SK-N-SH (cell line): ENCODE measurements around the gene GPR39. TPM values are rescaled to one million over a fixed set of nuclear protein-coding genes. Genes with fewer than 3 reads are reported as not detected.

Source experiments
- CTCF ChIA-PET: fragments of 300-600, 350-600 bp; formaldehyde crosslinking; extraction: SDS; loops from one replicate; lab custom pipeline; 2021; lab: Yijun Ruan, JAX
- POLR2A ChIA-PET: fragments of 350-600 bp; sonication (Branson Sonifier 250); formaldehyde crosslinking; extraction: SDS; loops from one replicate; lab custom pipeline; 2020; ENCODE audit warnings: antibody characterized with exemption, inconsistent platforms; lab: Yijun Ruan, JAX
- DNase-seq: peaks from one replicate; pipeline ENCODE4 v3.0.0; 2012
- H2AFZ ChIP-seq: fragments of 200-600 bp; sonication (generic); 2 replicates; pipeline ENCODE4 v1.8.1; 2016; ENCODE audit warnings: antibody characterized with exemption, mild to moderate bottlenecking, low read depth
- H3F3A ChIP-seq: fragments of 200-600 bp; sonication (generic); replicated peaks from 2 replicates; pipeline ENCODE3; 2016; ENCODE audit warnings: antibody characterized with exemption, mild to moderate bottlenecking; ENCODE audit not compliant: insufficient read depth
- H3K27ac ChIP-seq, 2 experiments: fragments of 200-500 bp in 1 of 2; fragments of 200-600 bp in 1 of 2; sonication (Bioruptor generic) in 1 of 2; sonication (generic), shearing (Covaris generic) in 1 of 2; 2 replicates each; pipeline versions ENCODE4 v1.5.1 to v1.6.1; 2014 to 2016; ENCODE audit warnings: low read depth in 2 of 2, inconsistent platforms in 1 of 2, low read length in 1 of 2, mild to moderate bottlenecking in 1 of 2, mixed read lengths in 1 of 2
- H3K27me3 ChIP-seq: fragments of 200-600 bp; sonication (generic), shearing (Covaris generic); 2 replicates; pipeline ENCODE4 v1.6.1; 2016; ENCODE audit warnings: mixed run types; ENCODE audit not compliant: insufficient read depth
- H3K36me3 ChIP-seq, 2 experiments: fragments of 200-500 bp in 1 of 2; fragments of 200-600 bp in 1 of 2; sonication (Bioruptor generic) in 1 of 2; sonication (generic) in 1 of 2; replicated peaks in 1 of 2; 2 replicates each; pipeline versions ENCODE3 to v1.5.1; 2014 to 2016; ENCODE audit warnings: low read length in 1 of 2, mild to moderate bottlenecking in 1 of 2; ENCODE audit not compliant: insufficient read depth in 2 of 2, control insufficient read depth in 1 of 2
- H3K4me1 ChIP-seq, 2 experiments: fragments of 200-500 bp in 1 of 2; fragments of 200-600 bp in 1 of 2; sonication (Bioruptor generic) in 1 of 2; sonication (generic), shearing (Covaris generic) in 1 of 2; 2 replicates each; pipeline versions ENCODE4 v1.5.1 to v1.6.1; 2014 to 2016; ENCODE audit warnings: low read depth in 1 of 2, low read length in 1 of 2, mixed run types in 1 of 2; ENCODE audit not compliant: insufficient read depth in 2 of 2, control insufficient read depth in 1 of 2
- H3K4me2 ChIP-seq: fragments of 200-600 bp; sonication (generic), shearing (Covaris generic); 2 replicates; pipeline ENCODE4 v1.6.1; 2017; ENCODE audit warnings: mixed run types
- H3K4me3 ChIP-seq, 2 experiments: fragments of 200-500 bp in 1 of 2; fragments of 200-600 bp in 1 of 2; sonication (Bioruptor generic) in 1 of 2; sonication (generic), shearing (Covaris generic) in 1 of 2; 2 replicates each; pipeline versions ENCODE4 v1.5.1 to v1.8.1; 2014 to 2016; ENCODE audit warnings: low read depth in 2 of 2, inconsistent platforms in 1 of 2, low read length in 1 of 2, mild to moderate bottlenecking in 1 of 2, mixed read lengths in 1 of 2, moderate library complexity in 1 of 2
- H3K79me2 ChIP-seq: fragments of 200-600 bp; sonication (generic); 2 replicates; pipeline ENCODE4 v1.8.1; 2017; ENCODE audit warnings: mild to moderate bottlenecking; ENCODE audit not compliant: insufficient read depth
- H3K9ac ChIP-seq: fragments of 200-600 bp; sonication (generic); 2 replicates; pipeline ENCODE4 v1.6.1; 2017; ENCODE audit warnings: mixed run types
- H3K9me2 ChIP-seq: fragments of 200-600 bp; sonication (generic); 2 replicates; pipeline ENCODE4 v1.6.1; 2017; ENCODE audit warnings: mixed run types
- H3K9me3 ChIP-seq: fragments of 200-600 bp; sonication (generic); 2 replicates; pipeline ENCODE4 v1.6.1; 2017; ENCODE audit warnings: mixed run types, mild to moderate bottlenecking, moderate library complexity
- H4K20me1 ChIP-seq: fragments of 200-600 bp; sonication (generic); 2 replicates; pipeline ENCODE4 v1.6.1; 2017; ENCODE audit warnings: mild to moderate bottlenecking, mixed run types; ENCODE audit not compliant: insufficient read depth
- CTCF ChIP-seq: fragments of 200-600 bp; sonication (generic); IDR thresholded peaks from 2 replicates; pipeline ENCODE4 v1.6.1; 2017; ENCODE audit warnings: antibody characterized with exemption, mild to moderate bottlenecking, moderate library complexity
- EP300 ChIP-seq, 2 experiments: IDR thresholded peaks; 2 replicates each; pipeline versions ENCODE4 v1.4.0 to v1.6.1; 2012; ENCODE audit warnings: borderline replicate concordance in 1 of 2, low read depth in 1 of 2, low read length in 1 of 2
- EZH2phosphoT487 ChIP-seq: fragments of 200-600 bp; sonication (generic); IDR thresholded peaks from 2 replicates; pipeline ENCODE4 v1.6.1; 2017; ENCODE audit warnings: low read depth, mixed run types, mild to moderate bottlenecking, antibody characterized with exemption, moderate library complexity, borderline replicate concordance
- FOXJ3 ChIP-seq: sonication (generic); formaldehyde crosslinking; IDR thresholded peaks from 2 replicates; pipeline ENCODE4 v1.5.1; 2020; ENCODE audit warnings: mild to moderate bottlenecking, missing genetic modification reagents
- GABPA ChIP-seq: IDR thresholded peaks from 2 replicates; pipeline ENCODE4 v1.4.0; 2012; ENCODE audit warnings: low read depth, mild to moderate bottlenecking
- JUND ChIP-seq: IDR thresholded peaks from 2 replicates; pipeline ENCODE4 v1.4.0; 2012
- MXI1 ChIP-seq: IDR thresholded peaks from 2 replicates; pipeline ENCODE4 v1.6.1; 2012; ENCODE audit warnings: mild to moderate bottlenecking, low read depth, low read length, improper control_type of control experiment
- RAD21 ChIP-seq: IDR thresholded peaks from 2 replicates; pipeline ENCODE4 v1.6.1; 2012; ENCODE audit warnings: mild to moderate bottlenecking, low read length
- RCOR1 ChIP-seq: fragments of 150-350 bp; IDR thresholded peaks from 2 replicates; pipeline ENCODE4 v1.6.1; 2017; ENCODE audit warnings: antibody characterized with exemption, low read length
- RXRA ChIP-seq: IDR thresholded peaks from 2 replicates; pipeline ENCODE4 v1.4.0; 2012; ENCODE audit warnings: low read depth, mild to moderate bottlenecking, borderline replicate concordance
- TCF12 ChIP-seq: IDR thresholded peaks from 2 replicates; pipeline ENCODE4 v1.4.0; 2012
- TEAD4 ChIP-seq: IDR thresholded peaks from 2 replicates; pipeline ENCODE4 v1.4.0; 2012; ENCODE audit warnings: mild to moderate bottlenecking, borderline replicate concordance; ENCODE audit not compliant: insufficient read depth
- ZBTB33 ChIP-seq: IDR thresholded peaks from 2 replicates; pipeline ENCODE4 v1.4.0; 2012; ENCODE audit warnings: low read depth, borderline replicate concordance
- WGBS: methylation state at CpG from one replicate; pipeline ENCODE4 v1.1.6; 2017; ENCODE audit warnings: low lambda C conversion rate; 5-methylcytosine and 5-hydroxymethylcytosine counted together
- polyA plus RNA-seq, 3 experiments: library from polyadenylated mRNA; depleted of rRNA; stranded (reverse); fragments of >200 nt; gene quantifications; 2 replicates each; pipeline ENCODE4 v1.2.3, GENCODE V29; 2012
- TF ChIP-seq, protein P1 (sequence below): IDR thresholded peaks from 2 replicates; pipeline ENCODE4; 2012

The GPR39 gene
- polyA plus RNA-seq, 1 of the 3 experiments (the other 2 are of a cell fraction): 2.3 TPM

- 26% methylated on average over 2 of the region's 2 CpGs for WGBS
- no peaks in the 10 kb centered on the region for H3F3A ChIP-seq
- H3K36me3 ChIP-seq: no peaks in the 10 kb centered on the region
- no peaks in the 10 kb centered on the region for H3K79me2 ChIP-seq
- H3K9ac ChIP-seq: no peak overlapping the region
- no peak overlapping the region for H2AFZ ChIP-seq
- no peak overlapping the region for H3K4me2 ChIP-seq
- H3K27me3 ChIP-seq: no peaks in the 10 kb centered on the region
- no peaks in the 10 kb centered on the region for H3K9me3 ChIP-seq
- POLR2A ChIA-PET: no interaction called here
- DNase-seq: no peak
- no peak overlapping the region for H3K27ac ChIP-seq
- no peak for TF ChIP-seq EZH2phosphoT487
- TF ChIP-seq RXRA: no peak
- no peak for TF ChIP-seq FOXJ3 (CRISPR knock-in tag)
- no peak for TF ChIP-seq RCOR1
- TF ChIP-seq EP300 (IDR thresholded peaks at IDR 0.05; ENCODE audit: borderline replicate concordance in 1 of 2, low read depth in 1 of 2, low read length in 1 of 2): no peak
- TF ChIP-seq CTCF: no peak
- no peak for TF ChIP-seq MXI1
- TF ChIP-seq, protein P1, sequence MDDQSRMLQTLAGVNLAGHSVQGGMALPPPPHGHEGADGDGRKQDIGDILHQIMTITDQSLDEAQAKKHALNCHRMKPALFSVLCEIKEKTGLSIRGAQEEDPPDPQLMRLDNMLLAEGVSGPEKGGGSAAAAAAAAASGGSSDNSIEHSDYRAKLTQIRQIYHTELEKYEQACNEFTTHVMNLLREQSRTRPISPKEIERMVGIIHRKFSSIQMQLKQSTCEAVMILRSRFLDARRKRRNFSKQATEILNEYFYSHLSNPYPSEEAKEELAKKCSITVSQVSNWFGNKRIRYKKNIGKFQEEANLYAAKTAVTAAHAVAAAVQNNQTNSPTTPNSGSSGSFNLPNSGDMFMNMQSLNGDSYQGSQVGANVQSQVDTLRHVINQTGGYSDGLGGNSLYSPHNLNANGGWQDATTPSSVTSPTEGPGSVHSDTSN: no peak
- TF ChIP-seq TCF12: no peak
- no peak for TF ChIP-seq GABPA
- no peak for TF ChIP-seq JUND
- no peak for TF ChIP-seq ZBTB33
- no peak for TF ChIP-seq TEAD4
- TF ChIP-seq RAD21: no peak
- TF ChIP-seq, all 33 proteins: peak for 0
- Histone ChIP-seq H4K20me1 (no peaks in the 10 kb centered on the region), H3K4me3 (no peak overlapping the region), H3K9me2 (no peaks in the 10 kb centered on the region), H3K4me1 (no peaks in the 10 kb centered on the region)
- CTCF ChIA-PET: no interaction called here
Observed at GRCh38 chr2:132400169-132400900, 16.3 kb upstream of the GPR39 start.
